Amniotic epithelial cell (primary cell): ENCODE data around the gene FGF14.
"Not testable (repeated sequence)": the region's sequence is repeated elsewhere in the genome, so short reads cannot be mapped to it uniquely, and the experiment has no call there.

Experiments used
- DNase-seq: peaks from one replicate; pipeline ENCODE4 v3.0.0-alpha.2; 2010; ENCODE audit warnings: low read depth

FGF14 gene

DNA sequence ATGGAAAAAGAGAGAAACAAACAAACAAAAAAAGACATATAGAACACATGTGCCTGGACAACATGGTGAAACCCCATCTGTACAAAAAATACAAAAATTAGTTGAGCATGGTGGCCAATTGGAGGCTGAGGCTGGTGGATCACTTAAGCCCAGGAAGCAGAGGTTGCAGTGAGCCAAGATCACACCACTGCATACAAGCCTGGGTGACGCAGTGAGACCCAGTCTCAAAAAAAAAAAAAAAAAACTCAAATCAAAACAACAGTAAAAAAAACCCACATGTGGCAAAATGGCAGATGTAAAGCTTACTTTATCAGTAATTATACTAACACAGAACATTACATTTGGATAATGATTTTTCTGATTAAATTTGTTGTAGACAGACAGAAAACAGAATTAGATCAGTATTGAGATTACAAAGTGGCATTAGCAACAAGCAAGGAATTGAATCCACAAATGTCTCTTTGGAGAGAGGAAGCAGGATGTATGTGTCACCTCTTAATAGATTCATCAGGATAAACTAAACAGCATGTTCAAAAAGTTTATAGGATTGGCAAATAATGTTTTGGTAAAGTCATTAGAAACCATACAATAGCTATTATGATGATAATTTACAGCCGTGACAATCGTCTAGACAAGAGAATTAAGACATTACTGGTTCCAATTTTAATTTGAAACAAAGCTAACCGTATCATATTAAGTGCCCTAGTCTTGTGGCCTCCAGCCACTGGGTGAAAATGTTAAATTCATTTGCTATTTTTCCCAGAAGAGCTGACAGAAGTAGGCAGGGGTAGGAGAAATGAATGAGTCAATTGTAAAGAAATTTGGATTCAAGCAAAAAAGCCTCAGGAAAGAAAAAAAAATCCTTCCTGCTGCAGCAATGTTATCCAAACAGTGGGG is 206.0 kb downstream of the FGF14 start:
- DNase-seq = no peak

- no peak for DNase-seq
These were observed 209.0 kb downstream of the FGF14 start for GRCh38 chr13:102192858-102193257.

- peak; percentile 43 for DNase-seq
These were observed 209.8 kb downstream of the FGF14 start for GRCh38 chr13:102191951-102192502.

DNA sequence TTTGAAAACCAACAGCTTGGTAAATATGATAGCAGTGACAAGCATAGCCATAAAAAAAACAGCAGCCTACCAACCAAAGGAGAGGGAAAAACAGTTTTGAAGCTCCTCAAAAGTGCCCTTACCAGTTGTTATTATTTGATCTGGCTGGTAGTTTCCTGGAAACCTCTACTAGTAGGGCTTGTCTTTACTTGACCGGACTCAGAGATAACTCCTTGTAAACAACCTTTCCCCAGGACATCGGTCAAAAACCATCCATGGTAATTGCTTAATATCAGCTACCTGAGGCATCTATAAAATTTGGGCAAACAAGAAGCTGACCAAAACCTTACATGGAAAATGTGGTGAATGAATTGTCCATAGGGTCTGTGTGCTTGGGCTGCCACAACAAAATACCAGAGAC is 210.9 kb downstream of the FGF14 start:
- DNase-seq = no peak

DNA sequence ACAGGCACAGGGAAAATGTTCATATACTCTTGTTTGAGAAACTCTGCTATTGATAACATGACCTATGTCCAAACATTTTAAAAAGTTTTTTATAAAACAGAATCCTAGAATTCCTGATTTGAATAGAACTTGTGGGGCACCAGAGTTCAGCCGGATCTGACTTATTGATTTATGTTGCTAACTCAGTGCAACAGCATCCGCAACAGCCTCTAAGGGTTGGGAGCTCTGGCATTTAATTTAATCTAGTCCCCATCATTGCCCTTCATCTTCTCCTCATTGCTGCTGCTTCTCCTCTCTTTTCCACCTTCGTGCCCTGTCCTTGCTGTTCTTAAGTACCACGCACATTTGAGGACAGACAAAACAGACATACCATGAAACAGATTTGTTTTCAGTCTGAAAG is 214.5 kb downstream of the FGF14 start:
- no peak for DNase-seq

DNA sequence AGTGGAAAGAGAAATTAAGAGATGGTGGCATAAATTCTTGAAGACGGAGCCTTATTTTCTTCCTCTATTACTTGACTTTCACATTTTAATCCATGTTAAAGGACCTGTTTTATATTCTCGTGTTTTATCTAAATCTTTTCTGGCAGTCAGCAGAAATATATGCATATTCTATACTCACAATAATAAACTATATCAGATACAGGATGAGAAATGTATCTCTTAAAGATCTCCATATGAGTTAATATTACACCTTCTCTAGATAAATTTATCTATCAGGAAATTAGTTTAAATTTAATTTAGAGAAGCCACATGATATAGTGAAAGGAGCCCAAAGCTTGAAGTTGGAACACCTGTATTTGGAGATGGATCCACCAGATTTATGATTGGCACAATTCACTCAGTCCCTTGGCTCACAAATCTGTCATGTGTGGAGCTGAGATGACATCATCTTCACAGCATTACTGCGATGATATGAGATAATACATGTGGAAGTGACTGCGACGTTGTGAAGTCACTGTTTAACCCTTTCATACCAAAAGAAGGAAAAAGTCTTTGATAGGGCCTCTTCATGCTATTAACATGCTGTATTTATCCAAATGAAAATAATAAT is 216.4 kb downstream of the FGF14 start:
- no peak for DNase-seq

DNA sequence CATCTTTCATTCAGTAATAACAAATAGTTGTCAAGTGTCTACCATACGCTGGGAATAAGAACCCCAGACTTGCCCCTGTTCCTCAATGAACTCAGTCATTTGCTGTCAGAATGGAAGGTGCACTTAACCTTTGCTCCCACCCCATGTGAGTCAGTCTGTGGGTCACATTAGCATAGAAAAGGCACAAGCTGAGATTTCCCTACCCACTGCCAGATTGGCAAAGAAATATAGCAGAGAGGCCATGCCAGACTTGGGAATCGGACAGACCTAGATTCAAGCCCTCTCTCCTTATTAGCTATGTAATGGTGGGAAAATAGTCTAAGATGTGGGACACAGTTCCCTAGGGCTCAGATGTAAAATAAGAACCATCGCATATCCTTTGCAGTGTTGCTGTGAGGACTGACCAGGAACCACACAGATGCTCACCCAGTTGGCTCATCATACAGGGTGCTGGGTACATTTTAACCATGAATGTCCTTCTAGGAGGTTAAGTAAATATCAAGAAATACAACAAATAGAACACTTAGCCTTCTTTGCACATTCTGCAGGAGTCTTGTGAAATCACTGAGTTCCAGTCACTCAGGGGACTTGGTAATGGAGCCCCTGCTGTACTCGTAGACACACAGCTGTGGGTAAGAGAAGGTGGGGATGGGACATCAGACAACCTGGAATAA is 218.2 kb downstream of the FGF14 start:
- DNase-seq = no peak

GRCh38 chr13:102182170-102182569 is 219.7 kb downstream of the FGF14 start:
- DNase-seq = no peak

DNA sequence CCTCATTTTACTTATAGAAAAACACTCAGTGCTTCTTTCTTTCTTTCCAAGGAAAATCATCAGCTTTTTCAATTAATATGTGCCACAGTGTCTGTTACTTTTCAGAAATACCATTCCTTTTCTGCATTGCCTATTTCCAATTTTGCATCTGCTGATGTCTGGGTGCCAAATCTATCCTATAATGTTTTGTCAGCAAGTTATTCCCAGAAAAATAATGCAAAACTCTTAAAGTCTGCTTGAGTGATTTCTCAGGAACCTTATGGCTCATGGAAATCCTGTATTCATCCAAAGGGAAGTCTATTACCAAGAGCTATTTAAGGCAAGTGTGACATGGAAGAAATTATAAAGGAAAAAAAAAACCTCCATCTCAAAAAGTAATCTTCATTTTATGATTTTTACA is 224.4 kb downstream of the FGF14 start:
- DNase-seq = no peak

- no peak for DNase-seq
These were observed 225.0 kb downstream of the FGF14 start for GRCh38 chr13:102176846-102177245.

DNA sequence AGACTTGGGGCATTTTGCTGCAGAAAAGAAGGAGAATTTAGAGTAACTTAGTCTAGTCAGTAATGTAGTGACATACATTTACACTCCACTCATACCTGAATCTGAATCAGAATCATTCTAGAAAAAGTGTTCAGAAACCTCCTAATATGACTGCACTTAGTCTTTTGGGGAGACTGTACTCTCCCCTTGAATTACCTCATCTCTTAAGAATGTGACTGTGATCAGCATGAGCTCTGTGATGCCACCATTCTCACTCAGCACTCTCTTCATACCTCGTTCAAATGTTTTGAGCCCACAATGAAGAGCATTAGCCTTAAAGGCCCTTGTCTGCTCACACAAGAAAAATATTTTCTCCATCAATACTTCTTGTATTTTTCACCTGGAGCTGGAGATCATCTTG is 229.4 kb downstream of the FGF14 start:
- no peak for DNase-seq

GRCh38 chr13:102170305-102170704 is 231.5 kb downstream of the FGF14 start:
- no peak for DNase-seq

GRCh38 chr13:102169471-102170015 is 232.3 kb downstream of the FGF14 start:
- DNase-seq = no peak

DNA sequence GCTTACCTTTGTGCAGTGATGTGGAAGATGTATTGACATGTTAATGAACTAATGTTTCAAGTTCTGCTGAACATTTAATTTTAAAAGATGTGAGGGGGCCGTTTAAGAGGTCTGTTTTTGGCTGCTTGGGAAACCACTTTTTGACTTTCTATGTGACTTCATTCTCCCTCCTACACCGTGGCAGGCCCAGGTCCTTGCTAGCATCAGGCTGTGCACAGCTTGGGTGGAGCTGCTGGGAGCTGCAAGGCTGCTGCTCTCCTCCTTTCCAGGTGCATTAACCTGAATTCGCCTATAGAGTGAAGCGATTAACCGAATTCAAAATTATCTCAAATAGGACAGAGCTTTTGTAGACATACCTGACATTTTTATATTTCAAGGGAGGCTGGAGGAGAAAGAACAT is 249.1 kb downstream of the FGF14 start:
- DNase-seq = no peak

- DNase-seq = no peak
These were observed 254.5 kb downstream of the FGF14 start for GRCh38 chr13:102147353-102147752.

GRCh38 chr13:102145750-102146149 is 256.1 kb downstream of the FGF14 start:
- DNase-seq = no peak

DNA sequence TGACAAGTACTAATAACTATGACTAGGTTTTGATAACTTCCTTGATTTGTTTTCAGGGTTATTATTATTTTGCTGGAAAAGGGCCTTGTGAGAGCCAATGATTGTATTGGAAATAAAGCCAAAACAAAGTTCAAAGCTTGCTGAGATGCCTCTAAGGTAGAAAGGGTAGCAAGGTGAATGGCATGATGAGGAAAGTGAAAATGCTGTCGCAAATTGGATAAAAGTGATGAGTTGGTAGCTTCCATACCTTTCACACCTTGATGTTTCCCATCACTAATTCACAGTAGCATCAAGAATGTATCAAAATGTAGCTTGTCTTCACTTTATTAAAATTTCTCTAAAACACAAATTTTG is 259.4 kb downstream of the FGF14 start:
- DNase-seq = no peak

DNA sequence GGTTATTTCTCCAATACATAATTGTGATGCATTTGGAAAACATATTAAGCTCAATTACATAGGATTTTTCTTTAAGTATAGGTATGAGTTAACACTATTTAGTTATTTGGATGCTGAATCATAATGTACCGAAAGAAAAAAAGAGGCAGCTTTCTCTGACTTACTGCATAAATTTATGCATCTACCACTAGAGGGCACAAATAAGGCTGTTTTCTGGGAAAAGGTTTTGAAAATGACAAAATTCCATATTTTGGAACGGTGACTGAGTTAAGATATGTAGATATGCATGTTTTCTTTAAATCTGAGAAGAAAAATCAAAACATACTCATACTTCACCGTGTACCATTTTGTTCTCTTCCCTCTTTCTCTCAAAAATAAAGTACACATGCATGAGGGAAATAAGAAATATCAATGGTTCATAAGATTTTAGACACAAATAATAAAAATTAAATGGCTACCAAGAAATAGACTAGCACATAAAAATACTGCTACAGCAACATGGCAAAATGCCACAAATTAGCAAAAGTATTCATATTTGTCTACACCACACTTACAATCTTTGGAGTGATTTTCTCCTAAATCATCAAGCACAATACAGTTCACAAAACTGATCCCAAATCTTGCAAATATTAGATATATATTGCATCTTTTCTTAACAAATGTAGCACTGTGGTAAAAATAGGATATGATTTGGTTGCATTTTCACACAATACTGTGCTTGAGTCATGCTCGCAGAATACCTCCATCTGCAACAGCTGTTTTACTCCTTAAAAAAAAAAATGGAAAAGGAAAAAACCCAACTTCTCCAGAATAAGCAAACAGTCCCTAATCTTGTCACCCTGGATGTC is 260.0 kb downstream of the FGF14 start:
- peak; percentile 23 for DNase-seq

- DNase-seq = no peak
These were observed 262.2 kb downstream of the FGF14 start for GRCh38 chr13:102139626-102140025.

GRCh38 chr13:102138635-102139190 is 263.1 kb downstream of the FGF14 start:
- peak; percentile 68 for DNase-seq

GRCh38 chr13:102137904-102138303 is 263.9 kb downstream of the FGF14 start:
- DNase-seq = not testable (repeated sequence)
